GM12878 (cell line): ENCODE data around the gene DNAJC15.

ENCODE experiments used
- ATF3 ChIP-seq: IDR thresholded peaks from 2 replicates; pipeline ENCODE4 v1.6.1; 2011; ENCODE audit warnings: low read depth, mild to moderate bottlenecking, low read length, moderate library complexity, borderline replicate concordance; ENCODE audit errors: extremely low read depth
- CTCF ChIP-seq, 3 experiments: IDR thresholded peaks in 2 of 3; conservative IDR thresholded peaks in 1 of 3; 2 replicates each; pipeline ENCODE4 v1.5.1; 2011; ENCODE audit warnings: low read depth in 3 of 3, low read length in 3 of 3, mild to moderate bottlenecking in 3 of 3, control low read depth in 2 of 3, moderate library complexity in 2 of 3, inconsistent platforms in 1 of 3, mixed read lengths in 1 of 3; ENCODE audit not compliant: control insufficient read depth in 2 of 3, insufficient read depth in 1 of 3; ENCODE audit errors: extremely low read depth in 1 of 3
- E2F8 ChIP-seq: fragments of 450-650 bp; IDR thresholded peaks from 2 replicates; pipeline ENCODE4 v1.6.1; 2018; ENCODE audit warnings: mild to moderate bottlenecking, low read depth, moderate library complexity; ENCODE audit not compliant: partially characterized antibody
- EZH2 ChIP-seq: IDR thresholded peaks from 2 replicates; pipeline ENCODE4 v1.6.1; 2012; ENCODE audit warnings: low read depth, mild to moderate bottlenecking, control low read depth, inconsistent platforms, low read length, borderline replicate concordance; ENCODE audit not compliant: control insufficient read depth
- JUND ChIP-seq: IDR thresholded peaks from 2 replicates; pipeline ENCODE4 v1.6.1; 2012; ENCODE audit warnings: low read depth, mild to moderate bottlenecking, low read length, improper control_type of control experiment, moderate library complexity
- NRF1 ChIP-seq: conservative IDR thresholded peaks from 2 replicates; pipeline ENCODE4 v1.6.1; 2011; ENCODE audit warnings: mild to moderate bottlenecking, low read depth, low read length, improper control_type of control experiment
- SMC3 ChIP-seq: IDR thresholded peaks from 2 replicates; pipeline ENCODE4 v1.6.1; 2011; ENCODE audit warnings: low read length, improper control_type of control experiment, borderline replicate concordance
- TAF1 ChIP-seq: IDR thresholded peaks from 2 replicates; pipeline ENCODE4 v1.6.1; 2011; ENCODE audit warnings: mild to moderate bottlenecking, low read depth, low read length, borderline replicate concordance
- ZZZ3 ChIP-seq: IDR thresholded peaks from 2 replicates; pipeline ENCODE4 v1.6.1; 2011; ENCODE audit warnings: low read depth; ENCODE audit not compliant: control insufficient read depth, insufficient read length

- no peak for TF ChIP-seq SMC3
- TF ChIP-seq TAF1, result no peak
- TF ChIP-seq EZH2, result no peak
- no peak for TF ChIP-seq E2F8
- no peak for TF ChIP-seq JUND
- no peak for TF ChIP-seq ZZZ3
- TF ChIP-seq NRF1, result no peak
- no peak for TF ChIP-seq ATF3
- TF ChIP-seq CTCF (IDR thresholded peaks at IDR 0.05 in 2 of 3, conservative IDR thresholded peaks at IDR 0.05 in 1 of 3; ENCODE audit: control insufficient read depth in 2 of 3, extremely low read depth in 1 of 3, insufficient read depth in 1 of 3, low read depth in 3 of 3, low read length in 3 of 3), result no peak
Observed at GRCh38 chr13:43128504-43128961, 105.1 kb downstream of the DNAJC15 start.
